Neural crest cell (in vitro differentiated cells): ENCODE results near the gene RALB. TPM values are rescaled to one million over a fixed set of nuclear protein-coding genes. Genes with fewer than 3 reads are reported as not detected.
"Not testable (repeated sequence)": the region's sequence is repeated elsewhere in the genome, so short reads cannot be mapped to it uniquely, and the experiment has no call there.

Source experiments
- DNase-seq: peaks from one replicate; pipeline ENCODE4 v3.0.0; 2021; ENCODE audit warnings: low read depth, mixed read lengths, low spot score
- H3K27ac Mint-ChIP-seq: one replicate; pipeline ENCODE4 v1.8.0; 2021; ENCODE audit warnings: mild to moderate bottlenecking, mixed read lengths; ENCODE audit not compliant: unreplicated experiment
- H3K27me3 Mint-ChIP-seq: 2 replicates; pipeline ENCODE4 v1.8.0; 2021; ENCODE audit warnings: low read depth, mild to moderate bottlenecking, mixed read lengths
- H3K36me3 Mint-ChIP-seq: 2 replicates; pipeline ENCODE4 v1.8.0; 2021; ENCODE audit warnings: low read depth, mild to moderate bottlenecking, mixed read lengths
- H3K4me1 Mint-ChIP-seq: 2 replicates; pipeline ENCODE4 v1.8.0; 2021; ENCODE audit warnings: mixed read lengths
- H3K4me3 Mint-ChIP-seq: one replicate; pipeline ENCODE4 v1.8.0; 2021; ENCODE audit warnings: mild to moderate bottlenecking, mixed read lengths
- H3K9me3 Mint-ChIP-seq: 2 replicates; pipeline ENCODE4 v1.8.0; 2021; ENCODE audit warnings: mixed read lengths
- total RNA-seq: library from RNA; stranded (reverse); gene quantifications from 2 replicates; pipeline ENCODE4 v1.2.1, GENCODE V29; 2021
- TF ChIP-seq, protein P1 (sequence below): fragments of 200-600 bp; sonication (generic); conservative IDR thresholded peaks from 2 replicates; pipeline ENCODE4 v1.5.0; 2021; ENCODE audit warnings: antibody characterized with exemption, mild to moderate bottlenecking

The RALB gene
- total RNA-seq, 1 donor from 2014 or later, result 29.3 TPM

DNA sequence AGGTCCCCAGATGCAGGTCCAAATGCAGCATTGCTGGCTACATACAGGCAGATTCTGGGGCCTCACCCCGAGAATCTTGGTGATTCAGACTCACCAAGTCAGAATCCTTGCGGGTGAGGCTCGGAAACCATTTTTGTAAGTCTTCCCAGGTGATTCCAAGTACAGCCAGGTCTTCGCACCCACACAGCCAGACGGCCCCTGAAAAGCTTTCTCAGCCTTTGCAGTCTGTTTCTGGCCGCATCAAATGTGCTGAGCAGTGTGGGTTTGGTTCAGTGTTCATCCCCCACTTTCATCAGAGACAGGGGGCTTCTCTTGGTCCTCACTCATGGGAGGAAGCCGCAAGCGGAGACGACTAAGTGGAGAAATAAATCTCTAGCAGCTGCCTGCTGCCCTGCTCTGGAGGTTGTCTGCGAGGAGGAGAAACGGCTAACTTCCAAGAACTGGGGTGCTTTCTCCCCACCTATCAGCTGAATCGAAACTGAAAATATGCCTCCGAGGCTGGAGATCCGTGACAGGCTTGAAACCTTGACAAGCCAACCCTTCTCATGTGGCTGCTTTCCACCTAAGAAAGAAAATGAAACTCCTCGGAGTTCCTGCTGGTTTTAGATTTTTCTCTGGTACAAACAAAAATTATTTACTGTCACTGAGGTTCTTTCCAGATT, 20.5 kb upstream of the RALB start:
- H3K27ac Mint-ChIP-seq, result no peak overlapping the region
- H3K27me3 Mint-ChIP-seq, result peaks cover 8% of the 10 kb centered on the region
- no peaks in the 10 kb centered on the region for H3K36me3 Mint-ChIP-seq
- peaks cover 2% of the 10 kb centered on the region for H3K9me3 Mint-ChIP-seq
- H3K4me1 Mint-ChIP-seq, result peaks cover 9% of the 10 kb centered on the region
- DNase-seq, result no peak
- no peak overlapping the region for H3K4me3 Mint-ChIP-seq
- TF ChIP-seq, protein P1, sequence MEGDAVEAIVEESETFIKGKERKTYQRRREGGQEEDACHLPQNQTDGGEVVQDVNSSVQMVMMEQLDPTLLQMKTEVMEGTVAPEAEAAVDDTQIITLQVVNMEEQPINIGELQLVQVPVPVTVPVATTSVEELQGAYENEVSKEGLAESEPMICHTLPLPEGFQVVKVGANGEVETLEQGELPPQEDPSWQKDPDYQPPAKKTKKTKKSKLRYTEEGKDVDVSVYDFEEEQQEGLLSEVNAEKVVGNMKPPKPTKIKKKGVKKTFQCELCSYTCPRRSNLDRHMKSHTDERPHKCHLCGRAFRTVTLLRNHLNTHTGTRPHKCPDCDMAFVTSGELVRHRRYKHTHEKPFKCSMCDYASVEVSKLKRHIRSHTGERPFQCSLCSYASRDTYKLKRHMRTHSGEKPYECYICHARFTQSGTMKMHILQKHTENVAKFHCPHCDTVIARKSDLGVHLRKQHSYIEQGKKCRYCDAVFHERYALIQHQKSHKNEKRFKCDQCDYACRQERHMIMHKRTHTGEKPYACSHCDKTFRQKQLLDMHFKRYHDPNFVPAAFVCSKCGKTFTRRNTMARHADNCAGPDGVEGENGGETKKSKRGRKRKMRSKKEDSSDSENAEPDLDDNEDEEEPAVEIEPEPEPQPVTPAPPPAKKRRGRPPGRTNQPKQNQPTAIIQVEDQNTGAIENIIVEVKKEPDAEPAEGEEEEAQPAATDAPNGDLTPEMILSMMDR, result no peak

DNA sequence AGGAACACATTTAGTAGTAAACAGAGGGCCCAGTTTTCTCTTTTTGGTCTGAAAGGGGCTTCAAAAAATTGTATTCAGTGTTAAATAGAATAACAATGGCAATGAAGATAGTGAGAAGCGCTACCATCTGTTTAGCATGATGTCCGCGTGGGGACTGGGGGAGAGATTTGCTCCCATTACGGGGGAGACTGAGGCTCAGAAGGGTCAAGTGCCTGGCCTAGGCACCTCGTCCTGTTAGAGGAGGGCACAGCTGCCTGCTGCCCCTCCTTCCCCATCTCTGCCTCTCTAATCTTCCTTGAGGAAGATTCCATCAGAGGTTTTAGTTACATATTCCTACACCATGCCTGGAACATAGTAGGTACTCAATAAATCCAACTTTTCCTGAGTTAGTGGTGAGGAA, 19.4 kb upstream of the RALB start:
- DNase-seq, result no peak
- TF ChIP-seq, protein P1, result no peak
- Mint-ChIP-seq H3K27ac (no peak overlapping the region), H3K27me3 (peaks cover 3% of the 10 kb centered on the region), H3K36me3 (no peaks in the 10 kb centered on the region), H3K4me3 (no peak overlapping the region), H3K4me1 (peaks cover 12% of the 10 kb centered on the region), H3K9me3 (peaks cover 2% of the 10 kb centered on the region)

DNA sequence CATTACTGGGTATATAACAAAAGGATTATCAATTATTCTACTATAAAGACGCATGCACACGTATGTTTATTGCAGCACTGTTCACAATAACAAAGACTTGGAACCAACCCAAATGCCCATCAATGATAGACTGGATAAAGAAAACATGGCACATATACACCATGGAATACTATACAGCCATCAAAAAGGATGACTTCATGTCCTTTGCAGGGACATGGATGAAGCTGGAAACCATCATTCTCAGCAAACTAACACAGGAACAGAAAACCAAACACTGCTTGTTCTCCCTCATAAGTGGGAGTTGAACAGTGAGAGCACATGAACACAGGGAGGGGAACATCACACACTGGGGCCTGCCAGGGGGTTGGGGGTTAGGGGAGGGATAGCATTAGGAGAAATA, 17.5 kb upstream of the RALB start:
- DNase-seq, H3K4me3 Mint-ChIP-seq, H3K27me3 Mint-ChIP-seq, H3K36me3 Mint-ChIP-seq, H3K27ac Mint-ChIP-seq, H3K9me3 Mint-ChIP-seq: not testable (repeated sequence)
- peaks cover 17% of the 10 kb centered on the region for H3K4me1 Mint-ChIP-seq

DNA sequence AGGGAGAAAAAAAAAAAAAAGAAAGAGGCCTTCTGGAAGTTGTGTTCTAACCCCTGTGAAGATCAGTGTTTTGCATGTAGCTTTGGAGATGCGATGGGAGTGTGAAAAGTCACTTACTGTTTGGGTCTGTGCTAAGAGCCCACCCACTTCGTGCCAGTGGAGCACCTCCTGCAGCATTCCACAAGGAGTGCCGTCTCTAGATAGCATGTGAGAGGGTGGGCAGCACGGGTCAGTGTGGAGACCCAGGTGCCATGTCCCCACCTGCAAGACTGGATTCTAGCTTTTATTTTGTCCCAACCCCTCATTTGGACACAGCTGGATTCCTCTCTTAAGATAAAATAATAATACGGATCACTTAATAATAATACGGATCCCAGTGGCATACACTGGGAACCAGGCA, 17.0 kb upstream of the RALB start:
- no peaks in the 10 kb centered on the region for H3K27me3 Mint-ChIP-seq
- no peak overlapping the region for H3K27ac Mint-ChIP-seq
- H3K4me1 Mint-ChIP-seq, result peaks cover 17% of the 10 kb centered on the region
- H3K36me3 Mint-ChIP-seq, result no peaks in the 10 kb centered on the region
- H3K4me3 Mint-ChIP-seq, result no peak overlapping the region
- TF ChIP-seq, protein P1, result no peak
- H3K9me3 Mint-ChIP-seq, result peaks cover 2% of the 10 kb centered on the region
- DNase-seq, result no peak

DNA sequence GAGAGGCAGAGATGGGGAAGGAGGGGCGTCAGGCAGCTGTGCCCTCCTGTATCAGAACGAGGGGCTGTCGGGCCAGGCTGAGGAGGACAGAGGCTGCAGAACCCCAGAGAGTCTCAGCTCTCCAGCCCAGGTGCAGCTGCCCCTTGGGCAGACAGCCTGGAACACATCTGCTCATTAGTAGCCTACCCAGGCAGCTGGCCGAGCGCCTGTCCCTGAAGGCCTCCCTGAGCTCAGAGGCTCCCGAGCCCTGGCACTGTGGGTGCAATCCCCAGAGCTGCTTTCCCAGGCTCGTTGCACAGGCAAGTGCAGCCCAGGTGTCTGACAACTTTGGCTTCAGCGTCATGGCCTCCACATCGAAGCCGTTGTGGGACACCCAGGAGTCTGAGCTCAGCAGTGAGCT, 16.3 kb upstream of the RALB start:
- no peak for DNase-seq
- no peaks in the 10 kb centered on the region for H3K27me3 Mint-ChIP-seq
- H3K4me3 Mint-ChIP-seq, result no peak overlapping the region
- TF ChIP-seq, protein P1, result no peak
- no peaks in the 10 kb centered on the region for H3K36me3 Mint-ChIP-seq
- peaks cover 2% of the 10 kb centered on the region for H3K9me3 Mint-ChIP-seq
- H3K4me1 Mint-ChIP-seq, result peaks cover 17% of the 10 kb centered on the region
- no peak overlapping the region for H3K27ac Mint-ChIP-seq

DNA sequence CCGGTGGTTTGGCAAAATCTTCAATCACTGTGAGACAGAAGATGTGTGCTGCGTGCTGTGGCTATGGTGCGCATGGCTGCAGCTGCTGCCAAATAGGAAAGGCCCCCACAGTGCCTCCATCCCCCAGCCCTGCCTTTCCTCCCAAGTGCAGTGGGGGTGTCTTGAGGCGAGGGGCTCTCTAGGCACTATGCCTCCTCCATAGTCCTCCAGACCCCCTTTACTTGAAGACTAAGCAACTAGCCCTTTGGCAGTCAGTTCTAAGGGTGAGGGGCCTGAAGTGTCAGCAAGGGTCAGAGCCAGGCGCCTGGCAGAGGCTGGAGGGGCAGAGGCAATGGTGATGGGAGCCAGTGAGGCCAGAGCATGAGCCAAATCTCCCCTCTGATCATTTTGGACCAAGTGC, 15.9 kb upstream of the RALB start:
- H3K9me3 Mint-ChIP-seq, result peaks cover 2% of the 10 kb centered on the region
- peaks cover 17% of the 10 kb centered on the region for H3K4me1 Mint-ChIP-seq
- H3K27ac Mint-ChIP-seq, result no peak overlapping the region
- TF ChIP-seq, protein P1, result no peak
- no peak for DNase-seq
- no peaks in the 10 kb centered on the region for H3K36me3 Mint-ChIP-seq
- H3K4me3 Mint-ChIP-seq, result no peak overlapping the region
- H3K27me3 Mint-ChIP-seq, result no peaks in the 10 kb centered on the region
